Aorta (tissue), 5 donors: Measurements from ENCODE around the gene NXPE1. TPM values are rescaled to one million over a fixed set of nuclear protein-coding genes. Genes with fewer than 3 reads are reported as not detected.
"Not testable (repeated sequence)": the region's sequence is repeated elsewhere in the genome, so short reads cannot be mapped to it uniquely, and the experiment has no call there.

Source experiments
- ATAC-seq: fragments of 200-7000 bp; cut with Tn5 transposase; one replicate; pipeline ENCODE4 v1.9.1; 2022; ENCODE audit warnings: moderate library complexity; ENCODE audit not compliant: low FRiP score
- DNase-seq, 2 donors: peaks; one replicate each; pipeline ENCODE4 v3.0.0-alpha.2; 2020
- H3K27ac ChIP-seq, 2 donors: one replicate each; pipeline ENCODE4 v1.5.1; 2013; ENCODE audit warnings: low read length in 2 of 2, mild to moderate bottlenecking in 2 of 2, moderate library complexity in 2 of 2, control low read depth in 1 of 2, inconsistent platforms in 1 of 2, low read depth in 1 of 2
- H3K27me3 ChIP-seq, 2 donors: one replicate each; pipeline ENCODE4 v1.6.1; 2013; ENCODE audit warnings: control low read depth in 1 of 2, low read length in 1 of 2, mild to moderate bottlenecking in 1 of 2, moderate library complexity in 1 of 2; ENCODE audit not compliant: insufficient read depth in 2 of 2, control insufficient read depth in 1 of 2
- H3K36me3 ChIP-seq, 2 donors: one replicate each; pipeline ENCODE4 v1.6.1; 2013; ENCODE audit warnings: control low read depth in 1 of 2, low read length in 1 of 2, mild to moderate bottlenecking in 1 of 2; ENCODE audit not compliant: insufficient read depth in 2 of 2, control insufficient read depth in 1 of 2
- H3K4me1 ChIP-seq, 2 donors: one replicate each; pipeline ENCODE4 v1.6.1; 2013; ENCODE audit warnings: low read length in 2 of 2, control low read depth in 1 of 2, mild to moderate bottlenecking in 1 of 2, moderate library complexity in 1 of 2; ENCODE audit not compliant: insufficient read depth in 2 of 2, control insufficient read depth in 1 of 2
- H3K4me3 ChIP-seq, 2 donors: one replicate each; pipeline ENCODE4 v1.5.1; 2013; ENCODE audit warnings: low read length in 2 of 2, control low read depth in 1 of 2, mild to moderate bottlenecking in 1 of 2
- H3K9me3 ChIP-seq: one replicate; pipeline ENCODE4 v1.6.1; 2013; ENCODE audit warnings: mild to moderate bottlenecking, low read length; ENCODE audit not compliant: control insufficient read depth
- WGBS, 2 donors: extraction: QIAGEN DNeasy Blood & Tissue Kit; methylation state at CpG; one replicate each; pipeline ENCODE4 v1.1.7; 2013; 5-methylcytosine and 5-hydroxymethylcytosine counted together
- intact Hi-C, 2 donors: fragments of 100-400 bp; cut with DNase I; formaldehyde crosslinking; loops; one replicate each; pipeline versions ENCODE4 v1.14.2 to v1.15.0; 2022
- long read RNA-seq, 2 donors: library from polyadenylated mRNA; unstranded; transcript quantifications; one replicate each; pipeline ENCODE4 v2.0.0, GENCODE V29; 2020 to 2021
- polyA plus RNA-seq, 2 donors: library from polyadenylated mRNA; stranded (reverse); fragments of 200-250 nt; gene quantifications; one replicate each; pipeline ENCODE4 v1.2.3, GENCODE V29; 2013
- total RNA-seq, 2 donors: library from RNA; stranded (reverse); fragmentation: NEBNext Ultra II Directional; extraction: Animal tissue kit (Norgen Biotek cat#: 25700); gene quantifications; one replicate each; pipeline ENCODE4 v1.2.1, GENCODE V29; 2021
- donor health status: healthy with polysubstance abuse.
- donor health status: Bipolar disorder and iron deficiency.
- donor health status: DM: no; HTN: no; CAD: no.
- donor health status: DM: no; HTN: no; CAD: no.
- donor health status: DM: yes; HTN: yes; CAD: no.

NXPE1 gene
- not detected for total RNA-seq
- 1 to 10 TPM in 1 of 2 donors, under 1 TPM in 1; 0.15 to 6.3 TPM for polyA plus RNA-seq
- long read RNA-seq, donor 1, result 0 reads
- long read RNA-seq, donor 2, result 0 reads

- 72 to 73% methylated on average over 4 of the region's 4 CpGs for WGBS, 2 donors
- no peaks in the 10 kb centered on the region for H3K27me3 ChIP-seq
These were observed at the start of gene NXPE1 for GRCh38 chr11:114559425-114560310. NXPE1 (minus strand) TSS chr11:114559881; CDS start chr11:114551201, 8,680 bp downstream.

GRCh38 chr11:114609429-114609828 lies 49.7 kb upstream of the NXPE1 start:
- H3K27ac ChIP-seq, result no peak overlapping the region
- ATAC-seq (no peak), DNase-seq (no peak)
- H3K4me1 ChIP-seq, result no peaks in the 10 kb centered on the region
- 91 to 93% methylated on average over 9 of the region's 9 CpGs for WGBS, 2 donors
- no peak overlapping the region for H3K4me3 ChIP-seq
- no peaks in the 10 kb centered on the region for H3K36me3 ChIP-seq
- H3K9me3 ChIP-seq, result no peaks in the 10 kb centered on the region
- no peaks in the 10 kb centered on the region for H3K27me3 ChIP-seq
- intact Hi-C loops, result no loop called here

More at GRCh38 chr11:114559425-114560310, at the start of gene NXPE1:
- Histone ChIP-seq H3K4me1 (no peaks in the 10 kb centered on the region), H3K9me3 (no peaks in the 10 kb centered on the region), H3K4me3 (no peak within 1 kb of the TSS), H3K27ac (no peak within 1 kb of the TSS), H3K36me3 (no peaks in the 10 kb centered on the region)
- intact Hi-C loops, result no loop called here
- ATAC-seq, result no peak
- DNase-seq, result no peak

- DNase-seq, H3K27me3 ChIP-seq, H3K4me3 ChIP-seq, H3K36me3 ChIP-seq, H3K4me1 ChIP-seq, intact Hi-C loops, H3K27ac ChIP-seq, H3K9me3 ChIP-seq, ATAC-seq: not testable (repeated sequence)
- 83 to 84% methylated on average over 9 of the region's 9 CpGs for WGBS, 2 donors
These were observed 48.9 kb upstream of the NXPE1 start for GRCh38 chr11:114608605-114609004.

- intact Hi-C loops, result no loop called here
- no peaks in the 10 kb centered on the region for H3K27me3 ChIP-seq
- H3K4me3 ChIP-seq, result no peak overlapping the region
- DNase-seq (no peak), ATAC-seq (no peak)
- no peaks in the 10 kb centered on the region for H3K4me1 ChIP-seq
- no peaks in the 10 kb centered on the region for H3K36me3 ChIP-seq
- WGBS, 2 donors, result 88 to 91% methylated on average over 11 of the region's 11 CpGs
- H3K27ac ChIP-seq, result no peak overlapping the region
- H3K9me3 ChIP-seq, result no peaks in the 10 kb centered on the region
These were observed 48.2 kb upstream of the NXPE1 start for GRCh38 chr11:114607753-114608459.

- H3K4me3 ChIP-seq, intact Hi-C loops, H3K9me3 ChIP-seq, H3K4me1 ChIP-seq, DNase-seq, H3K27me3 ChIP-seq, H3K27ac ChIP-seq, H3K36me3 ChIP-seq, ATAC-seq: not testable (repeated sequence)
- 89 to 90% methylated on average over 5 of the region's 5 CpGs for WGBS, 2 donors
These were observed 47.1 kb upstream of the NXPE1 start for GRCh38 chr11:114606802-114607075.

GRCh38 chr11:114606003-114606801 lies 46.5 kb upstream of the NXPE1 start:
- no peaks in the 10 kb centered on the region for H3K36me3 ChIP-seq
- no peaks in the 10 kb centered on the region for H3K9me3 ChIP-seq
- H3K27me3 ChIP-seq, result no peaks in the 10 kb centered on the region
- H3K4me3 ChIP-seq, result no peak overlapping the region
- WGBS, 2 donors, result 88 to 91% methylated on average over 9 of the region's 9 CpGs
- no peak overlapping the region for H3K27ac ChIP-seq
- no peak for ATAC-seq
- no peak for DNase-seq
- intact Hi-C loops, result no loop called here
- no peaks in the 10 kb centered on the region for H3K4me1 ChIP-seq

GRCh38 chr11:114605370-114605769 lies 45.7 kb upstream of the NXPE1 start:
- no peaks in the 10 kb centered on the region for H3K36me3 ChIP-seq
- ATAC-seq (no peak), DNase-seq (no peak)
- H3K9me3 ChIP-seq, result no peaks in the 10 kb centered on the region
- H3K4me1 ChIP-seq, result no peaks in the 10 kb centered on the region
- H3K4me3 ChIP-seq, result no peak overlapping the region
- intact Hi-C loops, result no loop called here
- H3K27ac ChIP-seq, result no peak overlapping the region
- no peaks in the 10 kb centered on the region for H3K27me3 ChIP-seq
- 90% methylated on average over 10 of the region's 10 CpGs for WGBS, 2 donors

- ATAC-seq (no peak), DNase-seq (no peak)
- intact Hi-C loops, result no loop called here
- no peaks in the 10 kb centered on the region for H3K4me1 ChIP-seq
- H3K36me3 ChIP-seq, result no peaks in the 10 kb centered on the region
- H3K9me3 ChIP-seq, result no peaks in the 10 kb centered on the region
- 79 to 85% methylated on average over 5 of the region's 5 CpGs for WGBS, 2 donors
- no peaks in the 10 kb centered on the region for H3K27me3 ChIP-seq
- no peak overlapping the region for H3K4me3 ChIP-seq
- no peak overlapping the region for H3K27ac ChIP-seq
These were observed 45.2 kb upstream of the NXPE1 start for GRCh38 chr11:114604886-114605285.
